Upper lobe of right lung (tissue), 1 donor: ENCODE measurements around the gene CYLC2. TPM values are rescaled to one million over a fixed set of nuclear protein-coding genes. Genes with fewer than 3 reads are reported as not detected.

Experiments used
- ATAC-seq: fragments of 200-7000 bp; cut with Tn5 transposase; one replicate; pipeline ENCODE4 v1.9.1; 2020; ENCODE audit warnings: mild to moderate bottlenecking, moderate library complexity
- DNase-seq: peaks from one replicate; pipeline ENCODE4 v3.0.0-alpha.2; 2020
- H3K27ac ChIP-seq: fragments of 200-600 bp; one replicate; pipeline ENCODE4 v1.8.0; 2022
- H3K27me3 ChIP-seq: fragments of 200-600 bp; one replicate; pipeline ENCODE4 v1.8.0; 2022; ENCODE audit warnings: mild to moderate bottlenecking
- H3K36me3 ChIP-seq: fragments of 200-600 bp; one replicate; pipeline ENCODE4 v1.8.0; 2022
- H3K4me1 ChIP-seq: fragments of 200-600 bp; one replicate; pipeline ENCODE4 v1.8.0; 2022
- H3K4me3 ChIP-seq: fragments of 200-600 bp; one replicate; pipeline ENCODE4 v1.8.0; 2022; ENCODE audit warnings: mild to moderate bottlenecking
- H3K9me3 ChIP-seq: fragments of 200-600 bp; one replicate; pipeline ENCODE4 v1.8.0; 2022
- CTCF ChIP-seq: fragments of 200-600 bp; IDR thresholded peaks from one replicate; pipeline ENCODE4 v1.8.0; 2022; ENCODE audit warnings: antibody characterized with exemption
- intact Hi-C: fragments of 100-400 bp; cut with DNase I; formaldehyde crosslinking; loops from one replicate; pipeline ENCODE4 v1.11.0; 2022
- total RNA-seq: library from RNA; stranded (reverse); fragmentation: NEBNext Ultra II Directional; extraction: Animal tissue kit (Norgen Biotek cat#: 25700); gene quantifications from one replicate; pipeline ENCODE4 v1.2.1, GENCODE V29; 2021
- donor health status: DM: no; HTN: yes; CAD: no; lungs with severe emphysema.

The CYLC2 gene
- total RNA-seq, 1 donor from 2014 or later = not detected

DNA sequence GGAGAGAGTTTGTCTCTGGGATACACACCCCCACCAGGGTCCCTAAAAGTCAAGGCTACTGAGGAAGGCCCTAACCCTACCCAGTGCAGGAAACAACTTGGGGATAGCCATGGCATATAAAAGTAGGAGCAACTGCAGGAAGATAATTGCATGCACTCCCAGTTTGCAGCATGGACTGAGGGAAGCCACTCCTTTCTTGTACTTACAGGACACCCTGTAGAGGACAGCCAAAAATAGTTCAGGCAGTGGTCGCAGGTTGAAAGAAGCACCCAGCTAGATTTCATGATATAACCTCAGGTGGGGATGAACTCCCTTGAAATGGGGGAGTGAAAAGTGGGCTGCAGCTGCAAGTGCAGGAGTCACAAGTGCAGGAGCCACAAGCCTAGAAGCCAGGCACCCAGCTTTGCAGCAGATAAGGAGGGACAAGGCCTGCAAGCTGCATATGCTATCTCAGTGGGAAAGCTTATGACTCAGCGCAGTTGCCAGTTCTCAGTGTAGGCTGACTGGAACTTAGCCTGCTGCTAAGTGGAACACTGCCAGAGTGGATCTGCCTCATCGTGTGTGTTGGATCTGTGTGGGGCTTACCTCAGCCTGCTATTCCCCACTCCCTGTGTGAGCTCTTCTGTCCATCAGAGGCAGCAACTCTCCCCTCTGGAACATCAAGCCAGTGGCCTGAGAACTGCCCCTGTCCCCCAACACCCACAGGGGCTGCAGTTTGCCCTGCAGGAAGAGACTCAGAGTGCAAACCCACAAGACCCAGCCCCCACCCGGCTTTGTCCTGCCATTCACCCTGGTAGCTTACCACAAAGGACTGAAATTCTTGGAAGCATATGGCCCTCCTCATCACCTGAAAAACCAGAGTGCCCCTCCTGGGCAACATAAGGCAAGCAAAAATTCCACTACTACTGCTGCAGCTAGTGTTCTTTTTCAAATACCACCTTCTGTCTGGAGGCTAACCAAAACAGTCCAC, 42.7 kb downstream of the CYLC2 start:
- no peak for DNase-seq
- Histone ChIP-seq H3K4me3 (no peak overlapping the region), H3K27me3 (no peaks in the 10 kb centered on the region), H3K9me3 (no peaks in the 10 kb centered on the region), H3K27ac (no peak overlapping the region), H3K4me1 (no peaks in the 10 kb centered on the region), H3K36me3 (no peaks in the 10 kb centered on the region)
- intact Hi-C loops = no loop called here
- TF ChIP-seq CTCF = no peak
- peak; percentile 33 for ATAC-seq

DNA sequence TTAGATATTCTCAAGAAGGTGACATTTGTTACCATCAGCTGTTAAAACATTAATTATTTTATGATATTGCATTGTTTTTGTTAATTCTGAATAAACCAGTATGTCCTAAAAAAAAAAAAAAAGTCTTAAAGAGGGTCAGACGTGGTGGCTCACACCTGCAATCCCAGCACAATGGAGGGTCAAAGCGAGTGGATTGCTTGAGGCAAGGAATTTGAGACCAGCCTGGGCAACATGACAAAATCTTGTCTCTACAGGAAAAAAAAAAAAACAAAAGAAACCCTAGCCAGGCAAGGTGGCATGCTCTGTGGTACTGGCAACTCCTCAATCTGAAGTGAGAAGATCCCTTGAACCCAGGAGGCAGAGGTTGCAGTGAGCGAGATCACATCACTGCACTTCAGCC, 46.8 kb downstream of the CYLC2 start:
- intact Hi-C loops = no loop called here
- no peak for DNase-seq
- no peaks in the 10 kb centered on the region for H3K4me1 ChIP-seq
- no peak overlapping the region for H3K27ac ChIP-seq
- ATAC-seq = no peak
- TF ChIP-seq CTCF = no peak
- H3K9me3 ChIP-seq = no peaks in the 10 kb centered on the region
- no peaks in the 10 kb centered on the region for H3K36me3 ChIP-seq
- no peaks in the 10 kb centered on the region for H3K27me3 ChIP-seq
- H3K4me3 ChIP-seq = no peak overlapping the region
